Keratinocyte (primary cell): ENCODE results near the gene GCNT3.

Source experiments
- CTCF ChIP-seq, 3 experiments: IDR thresholded peaks in 1 of 3; conservative IDR thresholded peaks in 1 of 3; optimal IDR thresholded peaks in 1 of 3; 2 replicates in 2 of 3; 3 replicates in 1 of 3; pipeline versions ENCODE3 to v1.5.1; 2011; ENCODE audit warnings: low read length in 3 of 3, mild to moderate bottlenecking in 3 of 3, moderate library complexity in 2 of 3, control low read depth in 1 of 3, inconsistent platforms in 1 of 3; ENCODE audit not compliant: insufficient read depth in 2 of 3; ENCODE audit errors: extremely low read depth in 1 of 3
- EZH2 ChIP-seq: IDR thresholded peaks from one replicate; pipeline ENCODE4 v1.6.1; 2012; ENCODE audit warnings: inconsistent platforms, mild to moderate bottlenecking, low read length, moderate library complexity

GRCh38 chr15:59562448-59563186 is 49.0 kb upstream of the GCNT3 start:
- TF ChIP-seq CTCF (optimal IDR thresholded peaks at IDR 0.05 in 1 of 3, IDR thresholded peaks at IDR 0.05 in 1 of 3, conservative IDR thresholded peaks at IDR 0.05 in 1 of 3; ENCODE audit: extremely low read depth in 1 of 3, insufficient read depth in 2 of 3, low read length in 3 of 3) (no peak), EZH2 (no peak)
